GM12878 (cell line): ENCODE measurements around the gene RSL24D1. TPM values are rescaled to one million over a fixed set of nuclear protein-coding genes. Genes with fewer than 3 reads are reported as not detected.
A peak's percentile ranks its signal among the peaks of the same experiment; 100 is the strongest.

Experiments used
- BCL3 ChIP-seq: IDR thresholded peaks from 2 replicates; pipeline ENCODE4 v1.6.1; 2011; ENCODE audit warnings: borderline replicate concordance, low read depth, mild to moderate bottlenecking, moderate library complexity, low read length; ENCODE audit not compliant: insufficient read depth, poor library complexity, severe bottlenecking
- BRCA1 ChIP-seq: IDR thresholded peaks from 2 replicates; pipeline ENCODE4 v1.6.1; 2011; ENCODE audit warnings: low read depth, low read length, improper control_type of control experiment
- GABPA ChIP-seq: IDR thresholded peaks from 2 replicates; pipeline ENCODE4 v1.6.1; 2014; ENCODE audit warnings: antibody characterized with exemption, low read depth, mild to moderate bottlenecking, inconsistent platforms
- IKZF2 ChIP-seq, 2 experiments: fragments of 450-650 bp; IDR thresholded peaks; 2 replicates each; pipeline ENCODE4 v1.6.1; 2017; ENCODE audit warnings: mild to moderate bottlenecking in 2 of 2, moderate library complexity in 2 of 2
- JUND ChIP-seq: IDR thresholded peaks from 2 replicates; pipeline ENCODE4 v1.6.1; 2012; ENCODE audit warnings: low read depth, mild to moderate bottlenecking, low read length, improper control_type of control experiment, moderate library complexity
- KLF5 ChIP-seq: fragments of 450-650 bp; IDR thresholded peaks from 2 replicates; pipeline ENCODE4 v1.6.1; 2014; ENCODE audit warnings: mild to moderate bottlenecking; ENCODE audit not compliant: partially characterized antibody
- MTA2 ChIP-seq: fragments of 450-650 bp; IDR thresholded peaks from 2 replicates; pipeline ENCODE4 v1.6.1; 2016; ENCODE audit warnings: low read depth, mild to moderate bottlenecking, moderate library complexity
- NRF1 ChIP-seq: conservative IDR thresholded peaks from 2 replicates; pipeline ENCODE4 v1.6.1; 2011; ENCODE audit warnings: mild to moderate bottlenecking, low read depth, low read length, improper control_type of control experiment
- PAX5 ChIP-seq: IDR thresholded peaks from 2 replicates; pipeline ENCODE4 v1.6.1; 2011; ENCODE audit warnings: low read depth, low read length, borderline replicate concordance
- RB1 ChIP-seq: fragments of 450-650 bp; formaldehyde crosslinking; IDR thresholded peaks from 2 replicates; pipeline ENCODE4 v1.6.1; 2017; ENCODE audit warnings: mild to moderate bottlenecking, borderline replicate concordance
- RELA ChIP-seq: fragments of 450-650 bp; IDR thresholded peaks from 2 replicates; pipeline ENCODE4 v1.8.0; 2014; ENCODE audit warnings: borderline replicate concordance; ENCODE audit not compliant: partially characterized antibody
- SKIL ChIP-seq: fragments of 450-650 bp; IDR thresholded peaks from 2 replicates; pipeline ENCODE4 v1.6.1; 2017; ENCODE audit warnings: mild to moderate bottlenecking, low read depth, inconsistent platforms; ENCODE audit not compliant: poor library complexity, severe bottlenecking
- ZBED1 ChIP-seq: IDR thresholded peaks from 2 replicates; pipeline ENCODE4 v1.6.1; 2016; ENCODE audit warnings: borderline replicate concordance
- ZBTB40 ChIP-seq: fragments of 450-650 bp; IDR thresholded peaks from 2 replicates; pipeline ENCODE4 v1.6.1; 2016; ENCODE audit warnings: mild to moderate bottlenecking, moderate library complexity, borderline replicate concordance
- polyA plus RNA-seq, 11 experiments: library from polyadenylated mRNA; depleted of rRNA in 4 of 11; unstranded in 6 of 11; stranded (reverse) in 5 of 11; fragments of >200 nt; fragmentation: Nextera tagmentation in 4 of 11; fragmentation: Illumina TruSeq in 1 of 11; extraction: Ambion mirVana in 4 of 11; extraction: Trizol in 1 of 11; gene quantifications; 1 replicate in 1 of 11; 2 replicates in 10 of 11; pipeline versions ENCODE4 v1.2.1 to v1.2.3, GENCODE V29; 2011 to 2016; ENCODE audit warnings: inconsistent platforms in 2 of 11, missing spikeins in 2 of 11, low read depth in 1 of 11
- total RNA-seq, 4 experiments: library from RNA; depleted of rRNA in 3 of 4; stranded (reverse); fragments of >200 nt in 3 of 4; fragmentation: Illumina TruSeq in 1 of 4; extraction: Trizol in 1 of 4; gene quantifications; 2 replicates each; pipeline versions ENCODE4 v1.2.1 to v1.2.3, GENCODE V29; 2013 to 2021
- TF ChIP-seq, protein P1 (sequence below): IDR thresholded peaks from 2 replicates; pipeline ENCODE4 v1.6.1; 2012; ENCODE audit warnings: low read length, inconsistent platforms
- TF ChIP-seq, protein P2 (sequence below): fragments of 450-650 bp; IDR thresholded peaks from 2 replicates; pipeline ENCODE4 v1.6.1; 2017; ENCODE audit warnings: borderline replicate concordance

The RSL24D1 gene
- total and polyA plus RNA-seq, 10 of the 15 experiments (the other 5 are each of a cell fraction or from before 2014, with no cell fraction given): 94.9 to 249 (median 121) TPM

DNA sequence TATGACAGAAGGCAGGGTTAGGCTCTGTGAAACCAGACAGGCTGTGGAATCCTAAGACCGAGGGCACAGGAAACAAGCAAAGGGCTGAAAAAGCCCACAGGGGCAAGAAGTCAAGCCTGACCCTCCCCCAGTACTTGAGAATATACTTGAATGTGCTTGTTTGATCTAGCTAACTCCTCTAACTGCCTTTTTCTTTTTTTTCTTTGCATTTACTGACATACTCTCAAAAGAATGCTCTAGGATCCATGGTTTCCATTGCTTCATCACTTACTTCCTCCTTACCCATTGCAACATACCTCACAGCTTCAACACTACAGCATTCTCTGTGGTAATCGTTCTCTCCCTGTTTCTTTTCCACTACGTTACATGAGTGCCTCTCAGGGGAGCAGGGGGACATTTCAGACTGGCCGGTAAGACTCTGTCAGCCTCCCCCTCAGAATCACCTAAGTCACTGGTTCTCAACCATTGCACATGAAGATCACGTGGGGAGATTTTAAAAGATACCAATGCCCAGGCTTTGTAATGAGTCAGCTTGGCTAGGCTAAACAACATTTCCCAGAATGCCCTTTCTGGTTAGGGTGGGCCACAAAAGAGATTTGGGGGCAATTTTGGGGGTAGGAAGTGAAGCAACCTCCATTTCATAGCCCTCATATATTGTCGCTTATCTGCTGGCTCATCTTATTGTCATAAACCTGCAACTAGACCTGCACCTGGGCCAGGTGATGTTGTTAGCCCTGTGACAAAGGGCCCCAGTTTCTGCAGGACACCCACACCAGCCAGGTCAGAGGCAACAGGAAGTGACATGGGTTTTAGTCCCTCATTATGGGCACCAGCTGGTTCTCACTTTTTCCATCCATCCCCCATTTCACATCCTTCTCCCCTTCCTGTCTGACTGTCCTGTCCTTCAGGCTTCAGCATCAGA, 24.6 kb upstream of the RSL24D1 start (continued):
- TF ChIP-seq BCL3: peak; percentile 65
- TF ChIP-seq RB1: no peak
- TF ChIP-seq, protein P1, sequence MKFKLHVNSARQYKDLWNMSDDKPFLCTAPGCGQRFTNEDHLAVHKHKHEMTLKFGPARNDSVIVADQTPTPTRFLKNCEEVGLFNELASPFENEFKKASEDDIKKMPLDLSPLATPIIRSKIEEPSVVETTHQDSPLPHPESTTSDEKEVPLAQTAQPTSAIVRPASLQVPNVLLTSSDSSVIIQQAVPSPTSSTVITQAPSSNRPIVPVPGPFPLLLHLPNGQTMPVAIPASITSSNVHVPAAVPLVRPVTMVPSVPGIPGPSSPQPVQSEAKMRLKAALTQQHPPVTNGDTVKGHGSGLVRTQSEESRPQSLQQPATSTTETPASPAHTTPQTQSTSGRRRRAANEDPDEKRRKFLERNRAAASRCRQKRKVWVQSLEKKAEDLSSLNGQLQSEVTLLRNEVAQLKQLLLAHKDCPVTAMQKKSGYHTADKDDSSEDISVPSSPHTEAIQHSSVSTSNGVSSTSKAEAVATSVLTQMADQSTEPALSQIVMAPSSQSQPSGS: no peak
- no peak for TF ChIP-seq BRCA1
- TF ChIP-seq PAX5: no peak
- peak; percentile 49 to 60; a peak in 2 of 4 replicates for TF ChIP-seq IKZF2 (IDR thresholded peaks at IDR 0.05)
- no peak for TF ChIP-seq ZBTB40
- no peak for TF ChIP-seq GABPA
- TF ChIP-seq NRF1: no peak
- TF ChIP-seq KLF5: no peak
- peak; percentile 56; the same call in 1 of the 2 replicates for TF ChIP-seq ZBED1
- no peak for TF ChIP-seq JUND
- TF ChIP-seq MTA2: 0 out of 2 replicates have a peak, but pooled peaks have one; percentile 32
- TF ChIP-seq, protein P2, sequence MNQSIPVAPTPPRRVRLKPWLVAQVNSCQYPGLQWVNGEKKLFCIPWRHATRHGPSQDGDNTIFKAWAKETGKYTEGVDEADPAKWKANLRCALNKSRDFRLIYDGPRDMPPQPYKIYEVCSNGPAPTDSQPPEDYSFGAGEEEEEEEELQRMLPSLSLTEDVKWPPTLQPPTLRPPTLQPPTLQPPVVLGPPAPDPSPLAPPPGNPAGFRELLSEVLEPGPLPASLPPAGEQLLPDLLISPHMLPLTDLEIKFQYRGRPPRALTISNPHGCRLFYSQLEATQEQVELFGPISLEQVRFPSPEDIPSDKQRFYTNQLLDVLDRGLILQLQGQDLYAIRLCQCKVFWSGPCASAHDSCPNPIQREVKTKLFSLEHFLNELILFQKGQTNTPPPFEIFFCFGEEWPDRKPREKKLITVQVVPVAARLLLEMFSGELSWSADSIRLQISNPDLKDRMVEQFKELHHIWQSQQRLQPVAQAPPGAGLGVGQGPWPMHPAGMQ: no peak
- TF ChIP-seq RELA: no peak
- TF ChIP-seq SKIL: no peak
